Measurements from ENCODE around the gene TPM4. TPM values are rescaled to one million over a fixed set of nuclear protein-coding genes. Genes with fewer than 3 reads are reported as not detected.

The TPM4 gene
- total and polyA plus RNA-seq, 2 experiments from 2014 or later, result 223 to 288 TPM

- Mint-ChIP-seq H3K36me3 (ENCODE audit: low read depth) (peaks cover 49% of the 10 kb centered on the region), H3K27me3 (ENCODE audit: insufficient read depth, low read depth, poor library complexity) (peaks cover 5% of the 10 kb centered on the region), H3K4me1 (0 out of 3 replicates have a peak, but pooled peaks cover 4% of the 10 kb centered on the region), H3K27ac (no peak overlapping the region), H3K9me3 (peaks cover 2% of the 10 kb centered on the region), H3K4me3 (no peak overlapping the region)
- Histone ChIP-seq H3K36me3 (ENCODE audit: insufficient read depth) (peaks cover 9% of the 10 kb centered on the region), H3F3A (replicated peaks; ENCODE audit: low read depth) (no peaks in the 10 kb centered on the region), H3K27ac (ENCODE audit: low read depth) (no peak overlapping the region), H3K4me2 (no peak overlapping the region), H2AFZ (no peak overlapping the region), H3K9me2 (ENCODE audit: insufficient read depth) (no peaks in the 10 kb centered on the region), H3K4me3 (no peak overlapping the region), H3K27me3 (ENCODE audit: insufficient read depth) (no peaks in the 10 kb centered on the region), H3K79me2 (replicated peaks; ENCODE audit: insufficient read depth) (no peaks in the 10 kb centered on the region), H4K20me1 (replicated peaks; ENCODE audit: insufficient read depth) (peaks cover 3% of the 10 kb centered on the region; the same call in 1 of the 2 replicates), H3K4me1 (ENCODE audit: insufficient read depth) (no peaks in the 10 kb centered on the region)
- TF ChIP-seq ZNF331 (CRISPR knock-in tag; IDR thresholded peaks at IDR 0.05; ENCODE audit: low read depth) (no peak), EZH2 (IDR thresholded peaks at IDR 0.05; ENCODE audit: low read depth, unreplicated experiment) (no peak), CREB1 (CRISPR knock-in tag; IDR thresholded peaks at IDR 0.05; ENCODE audit: low read depth) (no peak), JUNB (IDR thresholded peaks at IDR 0.05; ENCODE audit: unreplicated experiment) (no peak), NANOG (IDR thresholded peaks at IDR 0.05; ENCODE audit: borderline replicate concordance) (no peak), ETS1 (IDR thresholded peaks at IDR 0.05) (no peak), POLR2AphosphoS5 (IDR thresholded peaks at IDR 0.05; ENCODE audit: low read depth) (no peak), STAT1 (IDR thresholded peaks at IDR 0.05; ENCODE audit: unreplicated experiment) (no peak)
- DNase-seq (ENCODE audit: low spot score) (no peak), ATAC-seq (no peak)
Measured at GRCh38 chr19:16134510-16134909, 58.2 kb downstream of the TPM4 start.

GRCh38 chr19:16135430-16136127 lies 59.3 kb downstream of the TPM4 start:
- H3K36me3 ChIP-seq (ENCODE audit: insufficient read depth), result 0 out of 2 replicates have a peak, but pooled peaks cover 5% of the 10 kb centered on the region
- no peak overlapping the region for H3K27ac ChIP-seq (ENCODE audit: low read depth)
- no peak overlapping the region for H3K4me2 ChIP-seq
- ATAC-seq (peak; percentile 70), DNase-seq (ENCODE audit: low spot score) (no peak)
- H3K4me1 Mint-ChIP-seq, result 0 out of 3 replicates have a peak, but pooled peaks cover 4% of the 10 kb centered on the region
- H3K79me2 ChIP-seq (replicated peaks; ENCODE audit: insufficient read depth), result no peaks in the 10 kb centered on the region
- no peaks in the 10 kb centered on the region for H3F3A ChIP-seq (replicated peaks; ENCODE audit: low read depth)
- H3K4me3 ChIP-seq, result no peak overlapping the region
- no peaks in the 10 kb centered on the region for H3K27me3 ChIP-seq (ENCODE audit: insufficient read depth)
- peaks cover 2% of the 10 kb centered on the region for H3K9me3 Mint-ChIP-seq
- no peak for TF ChIP-seq EZH2 (IDR thresholded peaks at IDR 0.05; ENCODE audit: low read depth, unreplicated experiment)
- peak in 1 of 2 experiments; percentile 14; a peak in 1 of 4 replicates for TF ChIP-seq CTCF (conservative IDR thresholded peaks at IDR 0.05; ENCODE audit: low read depth in 2 of 2)
- no peak for TF ChIP-seq ZNF331 (CRISPR knock-in tag; IDR thresholded peaks at IDR 0.05; ENCODE audit: low read depth)
- H3K36me3 Mint-ChIP-seq (ENCODE audit: low read depth), result peaks cover 41% of the 10 kb centered on the region
- H4K20me1 ChIP-seq (replicated peaks; ENCODE audit: insufficient read depth), result peaks cover 3% of the 10 kb centered on the region; the same call in 1 of the 2 replicates
- H3K4me3 Mint-ChIP-seq, result no peak overlapping the region
- H3K27me3 Mint-ChIP-seq (ENCODE audit: insufficient read depth, low read depth, poor library complexity), result peaks cover 5% of the 10 kb centered on the region
- no peaks in the 10 kb centered on the region for H3K4me1 ChIP-seq (ENCODE audit: insufficient read depth)
- H3K9me2 ChIP-seq (ENCODE audit: insufficient read depth), result no peaks in the 10 kb centered on the region
- no peak overlapping the region for H3K27ac Mint-ChIP-seq
- no peak overlapping the region for H2AFZ ChIP-seq
